GM19452 (cell line): Measurements from ENCODE around the gene CIB4.
"Not testable (repeated sequence)": the region's sequence is repeated elsewhere in the genome, so short reads cannot be mapped to it uniquely, and the experiment has no call there.

Source experiments
- ATAC-seq: cut with Tn5 transposase; IDR thresholded peaks from one replicate; pipeline ENCODE4 v1.9.1; 2021; ENCODE audit not compliant: unreplicated experiment

CIB4 gene

DNA sequence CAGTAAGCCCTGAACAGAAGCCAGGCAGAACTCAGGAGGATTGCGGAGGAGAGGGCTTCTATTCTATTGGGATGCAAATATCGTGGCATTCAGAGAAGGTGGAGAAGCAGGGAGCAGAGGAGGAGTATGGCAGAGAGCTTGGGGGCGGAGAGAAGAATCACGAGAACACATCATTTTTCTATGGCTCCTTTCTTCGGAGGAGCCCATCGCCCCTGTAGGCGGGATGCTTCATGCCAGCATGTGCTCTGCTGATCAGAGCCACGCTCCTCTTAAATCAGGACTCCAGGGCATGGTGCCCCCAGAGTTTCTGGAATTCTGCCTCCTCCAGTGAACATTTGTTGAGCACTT lies 71.1 kb downstream of the CIB4 start:
- ATAC-seq = no peak

DNA sequence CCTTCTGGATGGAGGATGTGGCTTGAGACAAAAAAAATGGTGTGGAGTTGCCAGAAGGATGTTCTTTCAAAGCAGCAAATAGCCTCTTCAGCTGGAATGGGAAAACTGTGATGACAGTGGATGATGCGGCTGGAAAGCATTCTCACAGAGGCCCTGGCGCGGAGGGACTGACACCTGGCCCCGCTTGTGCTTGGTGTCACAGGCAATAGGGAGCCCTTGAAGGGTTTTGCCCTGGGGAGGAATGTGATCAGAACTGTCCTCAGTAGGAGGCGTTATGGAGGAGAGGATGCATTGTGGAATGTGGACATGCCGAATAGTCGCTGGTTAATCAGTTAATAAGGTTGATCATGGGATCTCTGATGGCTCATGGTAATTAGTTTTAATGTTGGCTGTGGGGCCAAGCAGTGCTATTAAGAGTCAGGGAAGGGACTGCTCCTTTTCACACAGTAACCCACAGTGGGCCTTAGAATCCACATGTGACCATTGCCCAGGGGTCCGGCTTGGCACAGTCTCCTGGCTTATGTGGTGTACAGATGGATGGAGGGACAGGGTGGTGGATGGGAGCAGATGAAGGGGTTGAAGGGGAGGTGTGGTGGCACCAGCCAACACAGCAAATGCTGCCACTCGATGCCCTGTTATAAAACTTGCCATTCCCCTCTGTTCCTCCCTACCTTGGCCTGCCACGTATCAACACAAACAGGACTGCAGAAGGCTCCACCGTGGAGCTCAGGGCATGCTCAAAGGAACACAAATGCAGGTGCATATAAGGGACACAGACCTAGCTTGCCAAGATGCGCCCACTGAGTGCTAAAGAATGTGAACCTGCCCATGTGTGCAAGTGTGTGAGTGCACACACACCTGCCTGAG lies 71.7 kb downstream of the CIB4 start:
- no peak for ATAC-seq

DNA sequence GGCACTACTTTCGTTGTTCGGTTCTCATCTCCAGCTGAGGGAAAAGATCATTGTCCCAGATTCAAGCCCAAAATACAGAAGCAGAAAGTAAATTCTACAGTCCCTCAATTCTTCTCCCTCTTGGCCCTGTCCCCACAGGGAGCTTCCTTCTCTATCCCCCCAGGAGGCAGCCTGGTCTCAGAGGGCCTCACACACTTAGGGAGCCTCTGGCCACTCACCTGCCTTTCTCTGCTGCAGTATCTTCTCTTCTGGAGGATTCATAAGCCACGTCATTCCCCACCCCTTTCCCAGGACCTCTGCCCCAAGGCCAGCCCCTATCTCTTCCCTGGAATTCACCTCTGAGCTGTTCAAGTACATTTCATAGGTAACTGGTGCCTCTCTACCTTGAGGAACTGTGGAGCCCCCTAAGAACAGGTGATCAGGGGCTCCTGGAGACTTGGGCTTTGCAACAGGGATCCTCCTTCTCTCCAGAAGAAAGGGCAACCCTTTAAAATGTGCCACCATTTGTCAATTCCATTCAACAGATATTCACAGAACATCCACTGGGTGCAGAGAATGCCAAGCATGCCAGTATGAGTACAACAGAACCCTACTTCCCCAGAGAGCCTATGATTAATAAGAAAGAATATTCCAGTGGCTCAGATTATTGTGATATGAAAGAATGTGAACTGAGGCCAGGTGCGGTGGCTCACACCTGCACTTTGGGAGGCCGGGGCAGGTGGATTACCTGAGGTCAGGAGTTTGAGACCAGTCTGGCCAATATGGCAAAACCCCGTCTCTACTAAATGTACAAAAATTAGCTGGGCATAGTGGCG lies 72.9 kb downstream of the CIB4 start:
- no peak for ATAC-seq

DNA sequence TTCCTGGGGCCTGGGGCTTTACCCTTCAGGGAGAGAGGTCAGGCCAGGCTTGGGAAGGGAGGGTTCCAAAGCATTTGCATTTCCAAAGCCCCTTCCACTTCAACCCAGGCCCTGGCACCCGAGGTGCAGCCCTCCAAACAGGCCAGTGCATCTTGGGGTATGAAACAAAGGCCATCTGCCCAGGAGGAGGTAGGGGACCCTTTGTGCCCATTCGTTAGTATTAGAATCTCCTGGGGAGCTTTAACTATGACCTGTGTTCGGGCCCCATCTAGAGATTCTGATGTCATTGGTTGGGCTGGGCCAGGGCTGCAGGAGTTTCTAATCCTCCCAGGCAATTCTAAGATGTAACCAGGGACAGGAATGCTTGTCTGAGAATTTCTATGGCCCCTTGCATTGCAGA lies 73.6 kb downstream of the CIB4 start:
- no peak for ATAC-seq

DNA sequence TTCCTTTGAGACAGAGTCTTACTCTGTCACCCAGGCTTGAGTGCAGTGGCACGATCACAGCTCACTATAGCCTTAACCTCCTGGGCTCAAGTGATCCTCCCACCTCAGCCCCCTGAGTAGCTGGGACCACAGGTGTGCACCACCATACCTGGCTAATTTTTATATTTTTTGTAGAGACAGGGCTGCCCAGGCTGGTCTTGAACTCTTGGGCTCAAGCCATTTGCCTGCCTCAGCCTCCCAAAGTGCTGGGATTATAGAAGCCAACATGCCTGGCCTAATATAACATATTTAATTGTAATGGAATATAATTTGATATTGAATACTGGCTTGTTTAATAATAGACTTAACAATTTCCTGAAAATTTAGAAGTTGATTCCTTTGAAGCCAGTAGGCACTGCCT lies 74.4 kb downstream of the CIB4 start:
- ATAC-seq = not testable (repeated sequence)

DNA sequence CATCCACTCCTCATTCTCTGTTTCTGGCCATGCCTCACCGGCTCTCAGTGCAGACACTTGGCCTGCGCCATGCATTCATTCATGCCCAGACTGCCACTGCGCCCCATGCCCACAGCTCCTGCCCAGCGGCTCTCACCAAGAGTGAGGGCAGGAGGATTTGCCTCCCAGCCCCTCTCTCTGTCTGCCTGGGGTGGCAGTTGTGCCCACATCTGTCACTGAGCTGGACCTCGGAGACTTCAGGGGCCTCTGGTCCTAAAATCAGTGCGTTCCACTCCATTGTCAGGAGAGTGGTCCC lies 75.1 kb downstream of the CIB4 start:
- ATAC-seq = no peak

DNA sequence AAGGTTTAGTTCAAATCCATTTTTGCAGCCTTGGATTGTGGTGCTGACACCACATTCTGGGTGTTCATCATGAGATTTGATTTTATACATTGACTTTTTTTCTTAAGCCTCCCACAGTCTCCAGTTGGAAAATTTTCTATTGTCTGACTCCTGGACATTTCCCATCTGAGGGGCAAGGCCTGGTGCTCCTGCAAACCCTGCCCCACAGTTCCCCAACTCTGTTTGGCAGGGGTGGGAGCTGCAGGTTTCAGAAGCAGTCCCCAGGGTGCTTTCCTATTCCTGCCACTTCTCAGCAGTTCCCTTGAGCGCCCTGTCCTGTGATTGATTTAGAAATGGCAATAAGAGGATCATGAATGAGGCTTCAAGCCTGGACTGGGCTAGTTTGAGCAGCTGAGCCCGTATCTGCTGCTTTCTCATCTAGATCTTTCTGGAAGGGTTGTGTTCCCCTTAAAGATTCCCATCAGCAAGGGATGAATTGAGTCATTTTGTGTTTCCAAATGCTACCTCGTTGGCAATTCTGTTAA lies 77.0 kb downstream of the CIB4 start:
- no peak for ATAC-seq

DNA sequence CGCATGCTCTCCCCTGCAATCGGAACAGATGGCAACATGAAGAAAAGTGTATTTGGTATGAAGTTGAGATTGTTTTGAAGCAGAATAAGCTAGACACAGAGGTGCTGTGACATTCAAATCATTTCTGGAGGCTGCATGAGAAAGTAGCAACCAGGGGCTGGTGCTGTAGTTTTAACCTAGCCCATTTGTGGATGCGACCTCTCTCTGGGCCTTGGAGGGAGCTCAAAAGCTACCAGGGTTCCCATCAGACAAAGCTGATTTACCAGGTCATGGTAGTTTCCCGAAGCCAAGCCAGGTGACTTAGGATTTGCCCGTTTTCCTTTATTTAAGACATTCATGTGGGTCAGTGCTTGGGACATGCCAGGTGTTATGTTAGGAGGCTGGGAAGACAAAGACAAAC lies 77.5 kb downstream of the CIB4 start:
- ATAC-seq = no peak

DNA sequence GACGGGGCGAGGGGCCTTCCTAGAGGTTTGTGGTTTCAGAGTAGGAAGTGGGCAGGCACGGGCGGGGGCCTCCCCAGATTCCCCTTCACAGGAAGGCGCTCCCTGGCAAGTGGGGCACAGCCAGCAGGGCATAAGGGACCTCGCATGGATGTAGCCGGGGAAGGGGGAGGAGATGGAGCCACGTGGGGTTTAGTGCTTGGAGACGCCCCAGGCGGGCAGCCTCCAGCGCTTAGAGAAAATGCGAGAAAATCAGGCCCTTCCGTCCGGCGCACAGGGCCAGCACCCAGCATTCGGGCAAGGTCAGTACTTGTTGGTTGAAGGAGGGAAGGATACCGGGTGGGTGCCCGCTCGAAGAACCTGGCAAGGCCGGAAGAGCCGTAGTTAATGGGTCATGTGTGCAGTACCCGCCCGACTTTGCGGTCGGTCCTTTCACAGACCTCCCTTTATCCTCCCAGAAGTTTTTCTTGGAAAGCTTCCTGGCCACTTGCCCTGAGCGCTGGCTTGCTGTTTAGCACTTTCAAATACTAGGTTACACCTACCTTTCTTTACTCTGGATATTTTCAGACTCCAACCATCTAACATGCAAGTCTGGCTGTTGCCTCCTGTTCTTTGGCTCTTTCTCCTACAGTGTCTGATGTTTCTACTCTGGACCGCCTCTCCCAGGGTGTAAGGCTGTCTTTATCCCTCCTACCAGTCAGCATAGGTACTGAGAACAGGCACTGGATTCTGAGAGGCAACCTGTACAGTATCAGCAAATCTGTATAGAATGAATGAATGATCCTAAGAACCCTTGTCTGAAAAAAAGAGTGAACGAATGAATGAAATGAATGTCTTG lies 78.1 kb downstream of the CIB4 start:
- no peak for ATAC-seq

DNA sequence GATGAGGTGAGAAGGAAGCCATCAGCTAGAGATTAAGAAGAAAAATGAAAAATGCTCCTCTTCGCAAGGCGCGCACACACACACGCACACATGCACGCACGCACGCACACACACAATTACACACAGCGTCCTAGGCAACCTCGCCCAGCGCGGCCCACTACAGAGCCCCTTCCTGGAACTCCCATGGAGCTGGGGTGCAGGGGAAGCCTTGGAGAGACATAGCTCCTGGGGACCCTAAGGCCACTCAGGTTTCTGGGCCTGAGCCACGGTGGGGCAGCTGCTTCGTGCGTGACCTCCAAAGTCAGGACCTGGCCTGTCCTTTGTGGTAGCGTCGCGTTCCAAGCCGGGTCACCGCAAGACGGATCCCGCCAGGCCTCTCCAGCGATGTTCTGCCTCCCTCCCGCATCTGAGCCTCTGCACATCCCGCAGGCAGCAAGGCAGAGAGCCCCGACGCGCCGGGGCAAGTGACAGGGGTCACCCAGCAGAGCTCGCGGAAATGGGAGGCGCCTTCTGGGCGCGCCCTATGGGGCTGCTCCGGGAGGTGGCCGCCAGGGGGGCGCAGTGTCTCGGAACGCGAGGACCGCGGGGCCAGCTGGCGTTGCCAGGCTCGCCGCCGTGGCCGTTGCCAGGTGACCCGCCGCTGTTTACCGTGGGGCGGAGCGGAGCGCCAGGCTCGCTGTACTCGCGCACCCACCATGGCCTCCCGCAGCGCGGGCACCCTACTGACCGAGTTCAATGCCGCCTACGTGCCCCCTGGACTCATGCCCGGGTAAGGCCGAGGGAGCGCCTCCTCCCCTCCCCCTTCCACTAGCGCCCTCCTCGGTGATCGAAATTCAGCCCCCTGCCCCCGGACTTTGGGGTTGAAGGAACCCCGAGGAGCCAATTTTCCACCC lies 79.0 kb downstream of the CIB4 start:
- no peak for ATAC-seq

DNA sequence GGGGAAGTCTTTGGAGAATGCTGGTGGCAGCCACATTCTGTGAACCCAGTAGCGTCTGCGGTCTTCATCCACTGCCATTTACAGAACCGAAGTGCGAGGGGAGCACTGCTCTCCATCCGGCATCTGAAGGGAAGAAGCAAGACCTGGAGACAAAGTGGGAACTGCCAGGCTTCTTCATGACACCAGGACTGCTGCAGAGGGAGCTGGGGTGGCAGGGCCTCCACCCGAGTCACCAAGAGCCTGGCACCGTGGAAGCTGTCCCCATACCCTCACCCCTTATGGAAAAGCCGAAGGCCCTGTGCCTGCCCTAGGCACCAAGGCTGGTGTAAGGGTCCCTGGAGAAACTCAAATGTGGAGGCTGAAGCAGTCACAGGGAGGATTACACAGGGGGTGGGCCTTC lies 79.8 kb downstream of the CIB4 start:
- ATAC-seq = no peak

DNA sequence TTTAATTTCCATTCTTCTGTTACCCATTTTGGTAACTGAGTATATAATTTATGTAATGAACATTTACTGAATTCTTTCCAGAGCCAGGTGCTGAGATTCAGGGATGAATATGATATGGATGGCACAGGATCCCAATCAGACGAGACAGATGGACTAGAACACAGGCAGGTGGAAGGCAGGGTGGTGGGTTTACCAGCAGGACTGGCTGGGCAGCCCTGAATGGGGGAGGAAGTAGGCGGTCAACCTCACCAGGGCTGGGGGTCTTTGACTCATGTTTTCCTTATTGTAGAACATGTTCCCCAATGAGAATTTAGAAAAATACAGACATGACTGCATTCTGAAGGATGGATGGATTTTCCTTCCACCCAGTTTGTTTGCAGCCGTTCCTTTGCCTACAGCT lies 80.3 kb downstream of the CIB4 start:
- no peak for ATAC-seq

DNA sequence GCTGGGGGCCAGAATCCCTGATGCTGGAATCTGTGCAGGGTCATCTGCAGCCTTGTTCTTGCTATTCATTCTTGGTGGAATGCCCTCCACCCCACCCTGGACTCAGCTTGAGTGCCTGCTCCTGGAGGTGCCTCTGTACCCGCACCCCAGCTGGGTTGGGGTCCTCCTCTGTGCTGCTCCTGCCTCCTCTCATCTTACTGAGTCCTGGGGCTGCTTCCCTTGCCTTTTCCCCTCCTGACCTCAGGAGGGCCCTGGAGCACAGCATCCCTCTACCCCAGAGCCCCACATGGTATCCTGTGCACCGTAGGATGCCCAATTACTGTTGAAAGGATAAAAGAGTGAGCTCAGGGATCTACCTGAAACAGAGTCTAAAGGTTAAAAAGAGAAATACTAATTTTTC lies 81.6 kb downstream of the CIB4 start:
- no peak for ATAC-seq

DNA sequence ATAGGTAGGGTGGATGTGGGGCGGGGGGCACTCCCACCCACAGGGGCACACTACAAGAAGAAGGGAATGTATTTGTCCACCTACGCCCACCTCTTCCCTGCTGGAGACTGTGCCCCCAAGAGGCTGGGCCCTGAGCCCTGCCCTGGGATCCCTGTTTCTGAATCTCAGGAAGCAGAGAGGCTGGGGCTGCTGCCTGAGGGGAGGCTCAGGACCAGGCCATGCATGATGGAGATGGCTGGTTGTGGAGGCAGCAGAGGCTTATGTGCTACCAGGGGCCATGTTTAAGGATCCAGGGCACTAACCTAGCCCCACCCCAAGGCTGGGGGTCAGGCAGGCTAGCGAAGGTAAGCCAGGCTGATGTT lies 82.1 kb downstream of the CIB4 start:
- ATAC-seq = no peak

DNA sequence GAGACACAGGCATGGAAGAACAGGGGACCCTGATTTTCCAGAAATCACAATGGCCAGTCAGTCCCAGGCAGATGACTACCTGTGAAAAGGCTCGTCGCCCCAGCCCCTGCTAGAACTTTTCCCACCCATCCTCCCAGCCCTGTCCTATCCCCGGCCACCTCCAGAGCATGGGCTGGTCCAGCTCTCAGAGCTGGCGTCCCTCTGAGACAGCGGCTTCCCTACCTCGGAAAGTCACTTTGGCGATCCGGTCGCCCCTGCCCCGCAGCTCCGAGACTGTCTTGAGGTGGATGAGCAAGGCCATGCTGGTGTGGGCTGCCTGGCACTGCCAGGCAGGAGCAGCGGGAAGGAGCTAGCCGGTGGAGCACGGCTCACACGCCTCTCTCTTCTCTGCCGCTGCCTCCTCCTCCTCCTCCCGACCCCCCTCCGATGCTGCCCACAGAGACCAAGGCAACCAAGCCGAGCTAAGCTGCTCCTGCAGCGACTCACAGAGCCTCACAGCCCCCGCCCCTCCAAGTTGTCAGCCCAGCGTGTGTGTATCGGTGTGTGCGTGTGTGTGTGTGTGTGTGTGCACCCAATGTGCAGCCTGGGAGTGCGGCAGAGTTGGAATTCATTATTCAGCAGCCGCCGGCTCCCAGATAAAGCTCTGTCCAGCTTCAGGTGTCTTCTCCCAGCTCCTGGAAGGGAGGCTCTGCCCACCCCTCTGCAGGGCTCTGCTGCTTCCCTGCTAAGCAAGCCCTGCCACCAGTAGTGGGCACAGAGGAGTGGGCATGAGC lies 82.7 kb downstream of the CIB4 start:
- no peak for ATAC-seq

DNA sequence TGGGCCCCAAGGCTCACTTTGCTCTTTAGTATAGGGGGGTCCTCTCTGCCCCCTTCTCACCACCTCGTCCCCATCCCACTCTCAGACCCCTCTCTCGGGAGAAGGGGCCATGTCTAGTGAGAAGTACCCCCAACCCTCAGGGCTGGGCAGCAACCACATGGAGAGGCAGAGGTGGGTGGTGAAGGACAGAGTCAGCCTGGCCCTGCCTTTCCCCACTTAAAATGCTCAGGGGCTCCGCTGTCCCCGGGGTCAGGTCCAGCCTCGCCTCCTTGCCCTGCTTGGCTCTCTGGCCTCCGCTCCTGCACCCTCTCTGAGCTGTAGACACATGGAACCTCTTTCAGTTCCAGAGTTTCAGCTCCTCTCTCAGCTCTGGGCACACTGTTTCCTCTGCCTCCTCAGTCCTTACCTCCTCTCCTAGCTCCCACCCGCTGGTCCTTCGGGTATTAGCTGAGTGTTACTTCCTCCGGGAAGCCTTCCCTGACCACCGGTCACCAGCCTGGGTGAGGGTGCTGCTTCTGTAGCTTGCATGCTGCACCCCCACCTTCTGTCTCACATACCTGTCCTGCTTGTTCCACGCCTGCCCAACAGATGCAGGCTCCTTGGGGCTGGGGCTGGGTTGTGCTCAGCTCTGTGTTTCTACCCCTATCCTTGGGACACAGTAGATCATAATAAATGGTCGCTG lies 83.8 kb downstream of the CIB4 start:
- no peak for ATAC-seq

DNA sequence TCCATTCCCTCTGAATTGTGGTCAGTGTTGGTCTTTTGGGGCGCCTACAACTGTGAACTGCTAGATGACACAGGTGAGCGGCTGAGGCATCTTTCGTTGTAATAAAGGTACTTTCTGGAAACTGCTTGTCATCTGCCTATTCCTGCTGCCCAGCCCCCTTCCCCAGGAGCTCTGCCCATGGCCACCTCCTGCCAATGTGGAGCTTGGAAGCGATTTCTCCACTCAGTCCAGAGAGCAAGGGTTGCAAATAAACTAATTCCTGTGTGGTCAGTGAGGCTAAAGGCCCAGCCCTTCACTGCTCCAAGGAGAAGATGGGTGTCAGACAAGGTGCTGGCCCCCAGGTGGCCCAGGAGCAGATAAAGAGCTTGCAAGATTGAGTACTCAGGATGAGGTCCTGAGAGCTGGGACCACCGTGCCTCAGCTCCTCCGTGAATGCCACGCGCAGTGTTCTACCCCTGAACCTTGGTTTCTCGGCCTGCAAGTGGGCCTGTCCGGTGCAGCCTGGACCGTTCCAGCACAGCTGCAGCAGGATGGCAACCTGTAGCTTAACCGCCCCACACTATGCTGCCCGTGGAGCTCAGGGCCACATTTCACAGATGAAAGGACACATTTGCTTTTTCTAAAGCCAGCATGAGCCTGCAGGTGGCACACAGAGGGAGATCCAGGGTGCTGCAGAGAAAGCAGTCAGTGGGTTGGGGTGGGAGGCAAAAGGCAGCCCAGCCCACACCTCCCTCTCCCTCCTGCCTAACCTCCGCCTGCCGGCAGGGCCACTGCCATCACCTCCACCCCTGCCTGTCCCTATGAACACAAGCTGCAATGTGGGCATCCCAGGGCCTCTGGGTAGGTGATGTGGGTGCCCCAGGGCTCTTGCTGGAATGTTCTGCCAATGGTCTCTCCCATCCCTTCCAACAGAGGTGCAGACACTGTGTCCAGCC lies 84.6 kb downstream of the CIB4 start:
- ATAC-seq = no peak
